T-helper 9 cell (primary cell): ENCODE results near the gene MST1.

Source experiments
- DNase-seq: peaks from one replicate; pipeline ENCODE4 v3.0.0-alpha.2; 2020

MST1 gene

GRCh38 chr3:49717959-49718857, 28.9 kb upstream of the MST1 start:
- no peak for DNase-seq

GRCh38 chr3:49717211-49717958, 28.1 kb upstream of the MST1 start:
- DNase-seq = no peak

GRCh38 chr3:49716691-49717210, 27.5 kb upstream of the MST1 start:
- no peak for DNase-seq

- DNase-seq = no peak
Measured at GRCh38 chr3:49716169-49716568, 26.9 kb upstream of the MST1 start.

- DNase-seq = no peak
Measured at GRCh38 chr3:49715611-49716121, 26.4 kb upstream of the MST1 start.

GRCh38 chr3:49714728-49715550, 25.7 kb upstream of the MST1 start:
- DNase-seq = no peak

- DNase-seq = no peak
Measured at GRCh38 chr3:49713336-49714105, 24.2 kb upstream of the MST1 start.

- no peak for DNase-seq
Measured at GRCh38 chr3:49712631-49713317, 23.5 kb upstream of the MST1 start.

- no peak for DNase-seq
Measured at GRCh38 chr3:49712166-49712565, 22.9 kb upstream of the MST1 start.

- DNase-seq = no peak
Measured at GRCh38 chr3:49711489-49711888, 22.2 kb upstream of the MST1 start.

GRCh38 chr3:49709852-49710251, 20.6 kb upstream of the MST1 start:
- no peak for DNase-seq

GRCh38 chr3:49707113-49707480, 17.8 kb upstream of the MST1 start:
- no peak for DNase-seq

GRCh38 chr3:49706456-49707112, 17.3 kb upstream of the MST1 start:
- DNase-seq = no peak

- no peak for DNase-seq
Measured at GRCh38 chr3:49705390-49705960, 16.2 kb upstream of the MST1 start.

GRCh38 chr3:49704629-49705028, 15.4 kb upstream of the MST1 start:
- no peak for DNase-seq

GRCh38 chr3:49703956-49704355, 14.7 kb upstream of the MST1 start:
- no peak for DNase-seq

- DNase-seq = peak; percentile 36
Measured at GRCh38 chr3:49703443-49703927, 14.2 kb upstream of the MST1 start.

GRCh38 chr3:49702672-49703071, 13.4 kb upstream of the MST1 start:
- DNase-seq = no peak

GRCh38 chr3:49701388-49702077, 12.3 kb upstream of the MST1 start:
- no peak for DNase-seq
